NCI-H345 treated with DMSO at 0.1 percent for 48 hours (cell line): Measurements from ENCODE around the gene ZNF19.
"Not testable (repeated sequence)": the region's sequence is repeated elsewhere in the genome, so short reads cannot be mapped to it uniquely, and the experiment has no call there.

Experiments
- DNase-seq: peaks from one replicate; lab custom pipeline; 2025; ENCODE audit not compliant: unreplicated experiment; lab: John Stamatoyannopoulos, UW

Gene ZNF19

GRCh38 chr16:71489122-71489521, at the start of gene ZNF19:
TSS of gene ZNF19 (minus strand) at chr16:71489324. CDS start at chr16:71482114, 7,210 bp downstream.
- no peak for DNase-seq

- peak; percentile 15 for DNase-seq
Measured at GRCh38 chr16:71537643-71538042, 48.5 kb upstream of the ZNF19 start.

- DNase-seq: no peak
Measured at GRCh38 chr16:71536752-71537499, 47.8 kb upstream of the ZNF19 start.

GRCh38 chr16:71532366-71532765, 43.2 kb upstream of the ZNF19 start:
- no peak for DNase-seq

GRCh38 chr16:71528863-71529262, 39.7 kb upstream of the ZNF19 start:
- DNase-seq: no peak

- no peak for DNase-seq
Measured at GRCh38 chr16:71528257-71528656, 39.1 kb upstream of the ZNF19 start.

- no peak for DNase-seq
Measured at GRCh38 chr16:71526111-71526631, 37.0 kb upstream of the ZNF19 start, which contains the start of gene CHST4. TSS of gene CHST4 (plus strand) at chr16:71526426. CDS start at chr16:71536678, 10,252 bp downstream.

GRCh38 chr16:71524566-71525553, 35.7 kb upstream of the ZNF19 start:
- no peak for DNase-seq

GRCh38 chr16:71520550-71520949, 31.4 kb upstream of the ZNF19 start:
- DNase-seq: no peak

- DNase-seq: no peak
Measured at GRCh38 chr16:71515026-71515425, 25.9 kb upstream of the ZNF19 start.

- no peak for DNase-seq
Measured at GRCh38 chr16:71514476-71514875, 25.4 kb upstream of the ZNF19 start.

GRCh38 chr16:71513302-71513701, 24.2 kb upstream of the ZNF19 start:
- no peak for DNase-seq

- DNase-seq: no peak
Measured at GRCh38 chr16:71507061-71507460, 17.9 kb upstream of the ZNF19 start.

GRCh38 chr16:71504901-71505300, 15.8 kb upstream of the ZNF19 start:
- no peak for DNase-seq

GRCh38 chr16:71504051-71504450, 14.9 kb upstream of the ZNF19 start:
- DNase-seq: not testable (repeated sequence)

- DNase-seq: no peak
Measured at GRCh38 chr16:71501547-71501946, 12.4 kb upstream of the ZNF19 start.

GRCh38 chr16:71500964-71501363, 11.8 kb upstream of the ZNF19 start:
- no peak for DNase-seq

- DNase-seq: no peak
Measured at GRCh38 chr16:71499775-71500364, 10.7 kb upstream of the ZNF19 start.

- no peak for DNase-seq
Measured at GRCh38 chr16:71498031-71498430, 8.9 kb upstream of the ZNF19 start.

GRCh38 chr16:71493213-71493612, 4.1 kb upstream of the ZNF19 start:
- no peak for DNase-seq

- no peak for DNase-seq
Measured at GRCh38 chr16:71492786-71493185, 3.7 kb upstream of the ZNF19 start.
